ENCODE results near the gene SIGMAR1.

Gene SIGMAR1

DNA sequence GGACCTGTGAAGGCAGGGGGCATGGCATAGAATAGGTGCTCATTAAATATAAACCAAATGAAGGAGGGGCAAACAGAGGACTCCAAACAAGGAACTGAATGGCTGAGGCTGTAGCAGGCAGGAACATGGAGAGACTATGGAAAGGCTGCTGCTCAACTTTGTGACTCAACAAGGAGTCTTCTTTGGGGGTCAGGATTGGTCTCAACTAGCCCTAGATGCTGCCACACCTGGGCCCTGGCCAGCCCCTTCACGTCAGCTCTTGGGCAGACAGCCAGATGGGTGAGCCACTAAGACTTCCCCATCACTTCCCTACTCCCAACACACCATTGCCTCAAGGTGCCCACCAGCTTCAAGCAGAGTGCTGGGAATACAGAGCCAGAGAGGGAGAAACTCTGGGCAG is 36.7 kb downstream of the SIGMAR1 start:
- no peak for DNase-seq

DNA sequence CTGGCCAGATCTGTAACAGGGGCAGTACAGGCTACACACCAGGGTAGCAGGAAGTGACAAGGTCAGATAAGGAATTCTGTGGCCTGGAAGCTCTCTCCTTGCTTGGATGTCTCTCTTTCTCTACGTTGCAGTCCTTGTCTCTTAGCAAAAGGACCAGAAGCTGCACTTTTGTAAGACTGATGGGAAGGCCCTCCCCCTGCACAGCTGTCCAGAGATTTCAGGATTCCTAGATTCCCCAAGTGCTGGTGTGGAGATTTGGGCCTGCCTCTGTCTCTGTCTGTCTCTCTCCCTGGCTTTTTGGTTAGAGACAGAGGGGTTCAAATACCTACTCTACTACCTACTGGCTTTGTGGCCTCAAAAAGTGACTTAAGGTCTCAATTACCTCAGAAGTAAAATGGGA is 38.0 kb downstream of the SIGMAR1 start:
- DNase-seq = no peak

DNA sequence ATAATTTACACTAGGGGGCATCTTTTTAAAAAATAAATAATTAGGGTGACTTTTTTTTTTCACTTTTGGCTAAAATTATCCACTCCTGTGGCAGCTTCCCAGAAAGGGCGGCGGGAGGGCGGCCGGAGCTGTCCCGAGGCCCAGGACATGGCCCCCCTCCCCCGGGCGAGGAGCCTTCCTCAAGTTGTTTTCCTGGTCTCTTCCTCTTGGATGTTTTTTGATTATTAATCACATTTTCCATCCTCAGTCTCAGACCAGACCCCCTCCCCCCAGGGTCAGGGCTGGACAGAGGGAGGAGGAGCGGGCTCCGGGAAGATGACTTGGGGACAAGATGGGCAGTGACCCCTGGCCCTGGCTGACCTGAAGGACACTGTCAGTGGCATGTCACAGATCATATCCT is 43.4 kb downstream of the SIGMAR1 start:
- DNase-seq = no peak

DNA sequence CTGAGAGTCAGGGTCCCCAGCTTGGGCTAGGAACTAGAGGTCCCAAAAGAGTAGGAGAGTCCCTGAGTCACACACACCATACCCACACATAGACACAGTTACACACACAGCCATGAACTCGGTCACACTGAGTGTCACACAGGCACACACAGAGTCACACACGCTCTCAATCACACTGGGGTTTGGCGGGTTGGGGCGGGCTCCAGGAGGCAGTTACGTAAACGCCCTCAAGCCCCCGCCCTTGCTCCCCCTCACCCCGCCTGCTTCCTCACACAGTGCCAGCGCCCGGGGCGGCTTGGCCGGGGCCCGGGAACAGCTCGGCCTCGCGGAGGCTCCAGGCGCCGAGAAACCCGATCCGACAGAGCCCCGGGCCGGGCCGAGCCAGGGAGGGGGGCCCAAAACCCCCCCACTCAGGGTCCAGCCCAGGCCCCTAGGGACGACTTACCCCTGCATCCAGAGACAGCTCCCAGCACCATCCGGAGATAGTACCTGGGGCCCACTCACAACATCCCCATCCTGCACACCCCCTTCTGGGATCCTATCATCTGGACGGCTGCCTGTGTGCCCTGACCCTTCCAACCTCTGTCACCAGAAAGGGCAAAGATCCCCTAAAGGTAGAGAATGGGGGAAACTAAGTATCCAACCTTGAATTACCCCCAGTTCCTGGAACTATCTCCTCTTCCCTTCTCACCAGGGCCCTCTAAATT is 44.5 kb downstream of the SIGMAR1 start:
- DNase-seq = no peak

DNA sequence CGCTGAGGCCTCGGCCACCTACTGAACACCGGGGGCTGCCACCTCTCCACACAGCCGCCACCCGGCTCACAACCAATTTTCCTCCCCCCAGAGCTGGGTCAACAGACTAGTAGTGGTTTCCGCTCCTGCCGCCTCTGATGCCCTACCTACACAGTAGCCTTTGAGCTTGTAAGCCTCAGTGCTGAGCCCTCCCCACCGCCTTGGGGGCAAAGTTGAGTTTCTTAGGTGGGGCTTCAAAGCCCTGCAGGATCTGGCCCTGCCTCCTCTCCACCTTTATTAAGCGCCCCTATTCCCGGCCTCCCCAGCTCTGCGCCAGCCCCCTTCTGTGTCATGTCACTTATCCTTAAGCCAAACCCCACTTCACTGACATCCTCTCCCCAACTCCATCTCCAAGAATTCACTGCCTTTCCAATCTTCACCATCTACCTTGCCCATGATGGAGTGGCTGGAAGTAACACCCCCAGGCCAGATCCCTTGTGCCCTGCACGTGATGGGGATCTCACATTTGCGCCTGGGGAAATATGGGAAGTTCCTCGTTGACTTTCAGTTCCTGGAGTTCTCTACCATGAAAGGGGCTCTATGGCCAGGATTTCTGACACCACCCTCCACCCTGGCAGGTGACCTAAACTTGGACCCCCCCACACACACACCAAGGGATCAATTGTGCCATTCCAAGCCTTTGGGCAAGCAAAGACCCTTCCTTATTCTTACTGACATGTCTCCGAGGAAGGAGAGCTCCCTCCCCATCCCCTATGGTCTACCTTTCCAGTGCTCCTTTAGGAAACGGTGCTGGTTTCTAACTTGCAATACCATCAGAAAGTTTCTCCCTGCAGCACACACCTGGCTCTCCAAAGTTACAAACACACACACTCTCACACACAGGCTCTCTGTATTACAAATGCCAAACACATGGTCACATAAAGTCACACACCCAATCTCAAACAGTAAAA is 45.4 kb downstream of the SIGMAR1 start:
- no peak for DNase-seq

DNA sequence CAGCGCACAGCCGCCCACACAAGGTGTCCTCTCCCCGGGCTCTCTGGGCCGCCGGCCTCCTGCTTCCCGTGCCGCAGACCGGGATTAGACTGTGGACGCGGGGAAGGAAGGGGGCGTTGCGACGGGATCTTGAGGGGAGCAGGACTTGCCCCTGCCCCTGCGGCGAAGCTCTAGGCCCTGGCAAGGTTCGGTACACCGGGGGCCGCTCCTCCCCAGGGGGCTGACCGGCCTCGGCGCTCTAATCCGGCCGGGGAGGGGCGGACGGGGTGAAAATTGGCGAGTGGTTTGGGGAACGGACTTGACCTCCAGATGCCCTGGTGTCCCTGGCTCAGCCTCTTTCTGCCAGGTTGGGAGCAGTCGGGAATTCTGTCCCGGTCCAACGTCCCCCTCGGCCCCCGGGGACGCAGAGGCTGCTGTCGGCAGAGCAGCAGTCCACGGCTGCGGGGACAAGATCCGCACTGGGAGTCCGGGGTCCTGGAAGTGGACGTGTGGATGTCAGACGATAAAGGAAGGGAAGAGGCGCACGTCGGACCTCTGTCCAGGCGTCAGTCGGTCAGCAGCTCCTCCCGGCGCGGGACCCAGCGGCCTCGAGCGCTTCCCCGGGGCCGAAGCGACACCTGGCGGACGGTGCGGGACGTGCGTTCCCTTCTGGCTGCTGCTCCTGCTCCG is 46.2 kb downstream of the SIGMAR1 start:
- DNase-seq = peak; percentile 62 to 77 (median 72)

DNA sequence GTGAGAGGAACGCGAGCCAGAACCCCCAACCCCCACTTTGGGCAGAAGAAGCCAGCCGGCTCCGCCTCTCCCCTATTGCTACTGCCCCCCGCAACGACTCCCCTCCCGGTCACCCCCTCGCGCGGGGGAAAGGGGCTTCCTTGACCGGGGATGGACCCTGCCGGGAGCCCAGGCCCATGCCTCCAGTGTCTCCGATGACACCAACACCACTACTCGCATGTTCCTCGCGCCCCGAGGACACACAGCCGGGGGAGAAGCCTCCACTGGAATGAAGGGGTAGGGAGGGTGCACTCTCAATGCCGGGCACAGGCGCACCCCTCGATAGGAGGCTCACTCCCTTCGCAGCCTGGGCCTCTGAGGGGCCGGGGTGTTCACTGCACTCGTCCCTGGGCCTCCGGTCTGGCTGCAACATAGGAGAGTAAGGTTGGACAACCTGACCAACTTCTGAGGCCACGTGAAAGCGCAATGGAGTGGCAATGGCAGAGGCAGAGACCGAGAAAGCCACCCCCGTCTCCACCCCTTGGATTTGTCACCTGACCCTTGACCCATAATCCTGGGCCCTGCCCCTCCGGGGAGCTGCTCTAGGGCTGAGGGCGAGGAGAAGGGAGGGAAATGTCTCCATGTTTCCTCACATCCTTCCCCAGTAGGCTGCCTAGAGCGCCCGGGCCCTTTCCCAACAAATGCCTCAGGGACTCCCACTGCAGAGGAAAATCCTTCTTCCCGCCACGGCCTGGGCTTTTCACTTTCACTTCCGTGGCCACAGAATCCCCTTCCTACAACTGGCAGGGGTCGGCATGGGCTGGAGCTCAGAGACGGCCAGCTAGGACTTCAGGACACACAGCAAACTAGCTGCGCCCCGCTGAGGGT is 47.0 kb downstream of the SIGMAR1 start:
- DNase-seq = no peak

DNA sequence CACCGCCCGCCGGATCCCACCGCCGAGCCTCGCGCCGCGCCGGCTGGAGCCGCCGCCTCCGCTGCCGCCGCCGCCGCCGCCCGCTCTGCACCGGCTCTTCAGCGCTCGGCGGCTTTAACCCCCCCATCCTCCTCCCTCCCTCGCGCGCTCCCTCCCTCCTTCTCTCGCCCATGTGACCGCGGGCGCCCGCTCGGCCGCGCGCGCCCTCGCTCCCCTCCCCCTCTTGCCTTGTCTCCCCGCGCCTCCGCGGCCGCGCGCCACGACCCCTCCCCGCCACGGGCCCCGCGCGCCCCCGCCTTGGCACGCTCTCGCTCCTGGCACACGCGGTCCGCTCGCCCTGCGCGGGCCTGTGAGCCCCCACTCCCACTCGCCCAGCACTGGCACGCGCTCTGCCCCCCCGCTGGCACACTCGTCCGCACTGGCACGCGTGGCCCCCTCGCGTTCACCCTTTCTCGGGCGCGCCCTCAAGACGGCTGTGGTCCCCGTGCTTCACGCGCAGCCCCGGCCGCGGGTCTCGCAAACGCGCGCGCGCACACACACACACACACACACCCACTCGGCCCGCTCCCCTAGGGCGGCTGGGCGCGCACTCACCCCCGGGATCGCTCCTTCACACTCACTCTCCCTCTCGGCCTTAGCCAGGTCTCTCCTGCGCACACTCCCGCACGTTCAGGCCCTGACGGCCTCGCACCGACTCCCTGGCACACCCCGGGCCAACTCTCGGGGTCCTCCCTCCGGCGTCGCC is 47.8 kb downstream of the SIGMAR1 start, which contains the start of gene CNTFR:
Gene CNTFR (minus strand): TSS at position 89 of the 745 bp plus-strand sequence. CDS start 20,743 bp downstream, outside the sequence.
- no peak for DNase-seq

DNA sequence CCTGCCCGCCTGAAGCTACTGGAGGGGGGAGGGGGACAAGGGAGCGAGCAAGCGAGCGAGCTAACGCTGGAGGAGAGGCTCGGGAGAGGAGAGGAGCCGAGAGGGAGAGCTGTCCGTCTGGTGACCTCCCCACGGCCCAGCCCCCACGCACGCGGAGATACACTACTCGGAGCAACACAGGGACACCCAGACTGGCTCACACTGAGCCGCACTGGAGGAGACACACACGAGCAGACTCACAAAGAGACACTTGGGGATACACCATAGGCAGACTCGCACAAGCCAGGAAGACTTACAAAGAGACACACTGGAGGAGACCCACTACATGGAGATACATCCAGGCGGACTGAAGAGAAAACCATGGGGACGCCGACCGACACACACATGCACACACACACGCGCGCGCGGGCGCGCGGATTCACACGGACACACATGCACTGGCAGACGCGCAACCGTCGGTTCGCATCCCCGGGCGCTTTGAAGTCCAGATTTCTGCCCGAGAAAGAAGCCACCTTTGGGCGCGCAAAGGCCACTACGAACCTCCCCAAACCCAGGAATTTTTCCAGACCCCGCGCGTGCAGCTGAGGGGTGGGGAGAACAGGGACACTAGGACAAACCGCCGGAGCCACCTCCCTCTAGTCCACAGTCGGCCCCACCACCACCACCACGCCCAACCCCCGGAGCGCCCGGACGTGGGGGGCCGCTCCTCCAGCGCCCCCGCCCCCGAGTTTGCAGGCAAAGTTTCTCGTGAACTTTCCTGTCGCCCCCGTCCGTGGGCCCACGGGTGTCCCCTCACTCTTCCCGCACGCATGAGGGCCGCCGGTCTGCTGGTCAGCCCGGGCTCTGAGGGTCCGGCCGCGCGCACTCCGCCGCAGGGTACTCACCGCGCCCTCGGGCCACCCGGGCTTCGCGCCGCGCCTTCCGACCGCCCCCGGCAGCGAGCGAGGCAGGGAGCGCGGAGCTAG is 48.6 kb downstream of the SIGMAR1 start:
- no peak for DNase-seq

DNA sequence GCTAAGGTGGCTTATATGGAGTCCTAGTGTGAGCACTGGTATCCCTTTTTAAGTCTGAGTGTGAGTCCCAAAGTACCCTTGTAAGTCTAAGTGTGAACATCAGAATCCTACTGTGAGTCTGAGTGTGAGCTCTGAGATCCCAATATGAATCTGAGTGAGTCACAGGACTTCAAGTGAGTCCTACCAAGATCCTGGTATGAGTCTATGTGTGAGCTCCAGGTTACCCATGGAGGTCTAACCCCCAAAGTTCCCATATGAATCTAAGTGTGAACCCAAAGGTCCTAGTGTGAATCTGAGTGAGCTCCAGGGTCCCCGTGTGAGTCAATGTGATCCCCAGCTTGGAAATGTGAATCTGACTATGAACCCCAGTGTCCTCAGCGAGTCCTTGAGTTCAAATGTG is 50.3 kb downstream of the SIGMAR1 start:
- DNase-seq = no peak

DNA sequence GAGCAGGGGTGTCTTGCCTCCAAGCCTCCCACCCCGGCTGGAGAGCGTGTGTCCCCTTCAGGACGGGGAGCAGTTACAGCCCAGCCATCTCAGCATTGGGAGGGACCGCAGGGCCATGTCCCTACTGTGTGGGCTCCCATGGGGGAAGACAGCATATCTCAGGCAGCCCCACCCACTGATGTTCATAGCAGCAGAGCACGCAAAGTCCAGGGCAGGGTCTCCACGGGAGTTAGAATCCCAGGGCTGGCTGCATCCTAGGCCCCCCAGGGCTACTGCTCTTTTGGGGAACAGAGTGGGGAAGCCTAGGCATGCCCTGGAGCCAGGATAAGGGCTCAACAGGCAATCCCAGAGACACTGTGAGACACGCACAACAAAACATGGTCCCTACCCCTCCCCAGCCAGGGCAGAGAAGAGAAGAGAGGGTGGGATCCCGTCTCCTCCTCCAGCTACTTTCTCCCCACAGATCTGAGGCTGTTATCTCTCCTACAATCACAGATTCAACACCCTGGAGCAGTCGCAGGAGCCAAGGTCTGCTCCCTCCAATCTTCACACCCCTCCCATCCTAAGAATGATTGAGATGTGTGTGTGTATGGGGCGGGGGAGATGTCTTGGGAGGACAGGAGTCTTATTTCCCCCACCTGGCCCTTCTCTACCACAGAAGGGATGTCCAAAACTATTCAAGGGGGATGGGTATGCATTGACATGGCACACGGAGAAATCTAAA is 51.5 kb downstream of the SIGMAR1 start:
- DNase-seq = no peak

DNA sequence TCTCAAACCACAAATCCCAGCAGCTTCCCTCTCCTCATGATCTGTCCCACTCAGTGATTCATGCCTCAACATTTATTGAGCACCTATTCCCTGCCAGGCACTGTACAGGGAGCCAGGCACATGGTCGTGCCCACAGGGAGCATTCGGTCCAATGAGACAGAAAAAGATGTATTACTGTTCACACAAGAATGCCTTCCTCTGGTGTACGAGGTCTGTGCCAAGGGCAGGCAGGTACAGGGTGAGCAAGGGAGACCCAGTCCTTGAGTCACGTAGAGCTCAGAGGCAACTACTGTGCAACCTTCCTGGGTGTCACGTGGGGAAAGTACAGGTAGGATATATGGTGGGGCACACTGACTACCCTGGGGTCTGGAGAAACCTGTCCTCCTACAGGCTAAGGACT is 52.6 kb downstream of the SIGMAR1 start:
- no peak for DNase-seq

All from activated naive CD4-positive, alpha-beta T cell (primary cell).